ENCODE results near the gene CDH20.

Gene CDH20

DNA sequence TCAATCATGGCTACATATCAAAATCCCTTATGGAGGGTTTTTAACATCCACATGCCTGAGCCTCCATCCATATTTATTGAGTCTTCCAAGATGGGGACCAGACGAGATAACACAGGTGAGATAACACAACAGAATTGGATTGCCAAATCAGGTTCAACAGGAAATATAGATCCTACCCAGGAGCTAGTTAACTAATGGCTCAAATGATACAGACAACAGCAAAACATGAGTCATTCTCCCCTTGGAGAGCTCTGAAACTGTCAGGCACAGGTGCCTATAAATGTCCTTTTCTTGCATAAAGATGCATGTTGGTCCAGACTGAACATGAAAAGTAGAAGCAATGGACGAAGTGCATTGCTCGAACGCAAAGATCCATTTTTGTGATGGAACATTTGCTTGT is 202.2 kb downstream of the CDH20 start:
- CTCF ChIA-PET = interaction anchor here (0.7 kb wide), 1 partner anchor 72 kb away, joined by 3 read pairs; no protein-coding TSS in a partner anchor

More for the DNA sequence above, 202.2 kb downstream of the CDH20 start:
- no peaks in the 10 kb centered on the region for H3K4me1 ChIP-seq (ENCODE audit: control insufficient read depth, insufficient read depth, low read length)
- TF ChIP-seq ZNF175 (tag by site-specific recombination; IDR thresholded peaks at IDR 0.05) (no peak), HIC1 (tag by site-specific recombination; IDR thresholded peaks at IDR 0.05) (no peak), ZNF311 (tag by site-specific recombination; IDR thresholded peaks at IDR 0.05; ENCODE audit: borderline replicate concordance) (no peak), ZNF791 (tag by site-specific recombination; IDR thresholded peaks at IDR 0.05) (no peak), ZNF654 (tag by site-specific recombination; IDR thresholded peaks at IDR 0.05; ENCODE audit: low read depth) (no peak), HOXA7 (CRISPR knock-in tag; IDR thresholded peaks at IDR 0.05; ENCODE audit: borderline replicate concordance) (no peak), ZNF354C (tag by site-specific recombination; IDR thresholded peaks at IDR 0.05; ENCODE audit: borderline replicate concordance, low read depth) (no peak), ZNF501 (tag by site-specific recombination; IDR thresholded peaks at IDR 0.05) (no peak), YY1 (tag by site-specific recombination; IDR thresholded peaks at IDR 0.05) (no peak), ZNF148 (tag by site-specific recombination; IDR thresholded peaks at IDR 0.05; ENCODE audit: borderline replicate concordance) (no peak), ZBTB20 (tag by site-specific recombination; IDR thresholded peaks at IDR 0.05) (no peak), ZNF133 (tag by site-specific recombination; IDR thresholded peaks at IDR 0.05) (no peak), ZNF416 (tag by site-specific recombination; IDR thresholded peaks at IDR 0.05) (no peak), ZNF560 (tag by site-specific recombination; IDR thresholded peaks at IDR 0.05; ENCODE audit: borderline replicate concordance) (no peak), ZNF768 (tag by site-specific recombination; IDR thresholded peaks at IDR 0.05) (no peak), KLF9 (tag by site-specific recombination; IDR thresholded peaks at IDR 0.05; ENCODE audit: low read depth) (no peak), SP2 (tag by site-specific recombination; IDR thresholded peaks at IDR 0.05) (no peak)
- TF ChIP-seq, protein P1, sequence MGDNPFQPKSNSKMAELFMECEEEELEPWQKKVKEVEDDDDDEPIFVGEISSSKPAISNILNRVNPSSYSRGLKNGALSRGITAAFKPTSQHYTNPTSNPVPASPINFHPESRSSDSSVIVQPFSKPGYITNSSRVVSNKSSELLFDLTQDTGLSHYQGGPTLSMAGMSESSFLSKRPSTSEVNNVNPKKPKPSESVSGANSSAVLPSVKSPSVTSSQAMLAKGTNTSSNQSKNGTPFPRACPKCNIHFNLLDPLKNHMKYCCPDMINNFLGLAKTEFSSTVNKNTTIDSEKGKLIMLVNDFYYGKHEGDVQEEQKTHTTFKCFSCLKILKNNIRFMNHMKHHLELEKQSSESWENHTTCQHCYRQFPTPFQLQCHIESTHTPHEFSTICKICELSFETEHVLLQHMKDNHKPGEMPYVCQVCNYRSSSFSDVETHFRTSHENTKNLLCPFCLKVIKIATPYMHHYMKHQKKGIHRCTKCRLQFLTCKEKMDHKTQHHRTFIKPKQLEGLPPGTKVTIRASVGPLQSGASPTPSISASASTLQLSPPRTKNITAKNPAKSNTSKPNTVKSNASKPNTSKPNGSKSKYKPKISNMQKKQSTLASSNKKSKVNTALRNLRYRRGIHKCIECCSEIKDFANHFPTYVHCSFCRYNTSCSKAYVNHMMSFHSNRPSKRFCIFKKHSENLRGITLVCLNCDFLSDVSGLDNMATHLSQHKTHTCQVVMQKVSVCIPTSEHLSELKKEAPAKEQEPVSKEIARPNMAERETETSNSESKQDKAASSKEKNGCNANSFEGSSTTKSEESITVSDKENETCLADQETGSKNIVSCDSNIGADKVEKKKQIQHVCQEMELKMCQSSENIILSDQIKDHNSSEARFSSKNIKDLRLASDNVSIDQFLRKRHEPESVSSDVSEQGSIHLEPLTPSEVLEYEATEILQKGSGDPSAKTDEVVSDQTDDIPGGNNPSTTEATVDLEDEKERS (tag by site-specific recombination; IDR thresholded peaks at IDR 0.05) = no peak
- TF ChIP-seq, protein P2, sequence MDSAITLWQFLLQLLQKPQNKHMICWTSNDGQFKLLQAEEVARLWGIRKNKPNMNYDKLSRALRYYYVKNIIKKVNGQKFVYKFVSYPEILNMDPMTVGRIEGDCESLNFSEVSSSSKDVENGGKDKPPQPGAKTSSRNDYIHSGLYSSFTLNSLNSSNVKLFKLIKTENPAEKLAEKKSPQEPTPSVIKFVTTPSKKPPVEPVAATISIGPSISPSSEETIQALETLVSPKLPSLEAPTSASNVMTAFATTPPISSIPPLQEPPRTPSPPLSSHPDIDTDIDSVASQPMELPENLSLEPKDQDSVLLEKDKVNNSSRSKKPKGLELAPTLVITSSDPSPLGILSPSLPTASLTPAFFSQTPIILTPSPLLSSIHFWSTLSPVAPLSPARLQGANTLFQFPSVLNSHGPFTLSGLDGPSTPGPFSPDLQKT (IDR thresholded peaks at IDR 0.05; ENCODE audit: borderline replicate concordance, low read depth, low read length) = no peak
- TF ChIP-seq, protein P3, sequence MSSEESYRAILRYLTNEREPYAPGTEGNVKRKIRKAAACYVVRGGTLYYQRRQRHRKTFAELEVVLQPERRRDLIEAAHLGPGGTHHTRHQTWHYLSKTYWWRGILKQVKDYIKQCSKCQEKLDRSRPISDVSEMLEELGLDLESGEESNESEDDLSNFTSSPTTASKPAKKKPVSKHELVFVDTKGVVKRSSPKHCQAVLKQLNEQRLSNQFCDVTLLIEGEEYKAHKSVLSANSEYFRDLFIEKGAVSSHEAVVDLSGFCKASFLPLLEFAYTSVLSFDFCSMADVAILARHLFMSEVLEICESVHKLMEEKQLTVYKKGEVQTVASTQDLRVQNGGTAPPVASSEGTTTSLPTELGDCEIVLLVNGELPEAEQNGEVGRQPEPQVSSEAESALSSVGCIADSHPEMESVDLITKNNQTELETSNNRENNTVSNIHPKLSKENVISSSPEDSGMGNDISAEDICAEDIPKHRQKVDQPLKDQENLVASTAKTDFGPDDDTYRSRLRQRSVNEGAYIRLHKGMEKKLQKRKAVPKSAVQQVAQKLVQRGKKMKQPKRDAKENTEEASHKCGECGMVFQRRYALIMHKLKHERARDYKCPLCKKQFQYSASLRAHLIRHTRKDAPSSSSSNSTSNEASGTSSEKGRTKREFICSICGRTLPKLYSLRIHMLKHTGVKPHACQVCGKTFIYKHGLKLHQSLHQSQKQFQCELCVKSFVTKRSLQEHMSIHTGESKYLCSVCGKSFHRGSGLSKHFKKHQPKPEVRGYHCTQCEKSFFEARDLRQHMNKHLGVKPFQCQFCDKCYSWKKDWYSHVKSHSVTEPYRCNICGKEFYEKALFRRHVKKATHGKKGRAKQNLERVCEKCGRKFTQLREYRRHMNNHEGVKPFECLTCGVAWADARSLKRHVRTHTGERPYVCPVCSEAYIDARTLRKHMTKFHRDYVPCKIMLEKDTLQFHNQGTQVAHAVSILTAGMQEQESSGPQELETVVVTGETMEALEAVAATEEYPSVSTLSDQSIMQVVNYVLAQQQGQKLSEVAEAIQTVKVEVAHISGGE (tag by site-specific recombination; conservative IDR thresholded peaks at IDR 0.05; ENCODE audit: low read depth) = no peak
- H3K27ac ChIP-seq (ENCODE audit: extremely low read depth, low read depth, low read length) = no peak overlapping the region
- no peak overlapping the region for H3K4me3 ChIP-seq (ENCODE audit: low read depth, low read length)
- H3K9me3 ChIP-seq (ENCODE audit: control insufficient read depth, insufficient read depth, low read depth, low read length) = no peaks in the 10 kb centered on the region
- POLR2A ChIA-PET = no interaction called here
- H3K36me3 ChIP-seq (ENCODE audit: control insufficient read depth in 2 of 2, insufficient read depth in 1 of 2, low read length in 2 of 2) = no peaks in the 10 kb centered on the region
